GM23248 (cell line): Measurements from ENCODE around the gene MAP6D1.
"Not testable (repeated sequence)": the region's sequence is repeated elsewhere in the genome, so short reads cannot be mapped to it uniquely, and the experiment has no call there.

Source experiments
- EZH2 ChIP-seq: fragments of 200-600 bp; sonication (generic); IDR thresholded peaks from 2 replicates; pipeline ENCODE4 v1.6.1; 2018; ENCODE audit warnings: antibody characterized with exemption, mild to moderate bottlenecking; ENCODE audit not compliant: insufficient read depth, poor library complexity, severe bottlenecking
- EZH2phosphoT487 ChIP-seq: fragments of 200-600 bp; sonication (generic); IDR thresholded peaks from 2 replicates; pipeline ENCODE4 v1.6.1; 2018; ENCODE audit warnings: antibody characterized with exemption, moderate library complexity, mild to moderate bottlenecking, low read depth; ENCODE audit not compliant: insufficient read depth

DNA sequence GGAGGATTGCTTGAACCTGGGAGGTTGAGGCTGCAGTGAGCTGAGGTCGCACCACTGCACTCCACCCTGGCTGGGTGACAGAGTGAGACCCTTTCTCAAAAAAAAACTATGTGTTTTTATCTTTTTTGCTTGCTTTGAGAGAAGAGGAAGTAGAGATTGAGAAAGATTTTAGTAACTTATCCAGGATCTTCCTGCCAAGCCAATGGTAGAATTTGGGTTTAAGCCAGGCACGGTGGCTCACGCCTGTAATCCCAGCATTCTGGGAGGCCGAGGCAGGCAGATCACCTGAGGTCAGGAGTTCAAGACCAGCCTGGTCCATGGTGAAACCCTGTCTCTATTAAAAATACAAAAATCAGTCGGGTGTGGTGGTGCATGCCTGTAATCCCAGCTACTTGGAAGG is 48.9 kb downstream of the MAP6D1 start:
- not testable (repeated sequence) for TF ChIP-seq EZH2, EZH2phosphoT487
